ENCODE measurements around the gene EIF1AD. TPM values are rescaled to one million over a fixed set of nuclear protein-coding genes. Genes with fewer than 3 reads are reported as not detected.

The EIF1AD gene
- total RNA-seq, 1 experiment from 2014 or later, result 55.2 TPM

DNA sequence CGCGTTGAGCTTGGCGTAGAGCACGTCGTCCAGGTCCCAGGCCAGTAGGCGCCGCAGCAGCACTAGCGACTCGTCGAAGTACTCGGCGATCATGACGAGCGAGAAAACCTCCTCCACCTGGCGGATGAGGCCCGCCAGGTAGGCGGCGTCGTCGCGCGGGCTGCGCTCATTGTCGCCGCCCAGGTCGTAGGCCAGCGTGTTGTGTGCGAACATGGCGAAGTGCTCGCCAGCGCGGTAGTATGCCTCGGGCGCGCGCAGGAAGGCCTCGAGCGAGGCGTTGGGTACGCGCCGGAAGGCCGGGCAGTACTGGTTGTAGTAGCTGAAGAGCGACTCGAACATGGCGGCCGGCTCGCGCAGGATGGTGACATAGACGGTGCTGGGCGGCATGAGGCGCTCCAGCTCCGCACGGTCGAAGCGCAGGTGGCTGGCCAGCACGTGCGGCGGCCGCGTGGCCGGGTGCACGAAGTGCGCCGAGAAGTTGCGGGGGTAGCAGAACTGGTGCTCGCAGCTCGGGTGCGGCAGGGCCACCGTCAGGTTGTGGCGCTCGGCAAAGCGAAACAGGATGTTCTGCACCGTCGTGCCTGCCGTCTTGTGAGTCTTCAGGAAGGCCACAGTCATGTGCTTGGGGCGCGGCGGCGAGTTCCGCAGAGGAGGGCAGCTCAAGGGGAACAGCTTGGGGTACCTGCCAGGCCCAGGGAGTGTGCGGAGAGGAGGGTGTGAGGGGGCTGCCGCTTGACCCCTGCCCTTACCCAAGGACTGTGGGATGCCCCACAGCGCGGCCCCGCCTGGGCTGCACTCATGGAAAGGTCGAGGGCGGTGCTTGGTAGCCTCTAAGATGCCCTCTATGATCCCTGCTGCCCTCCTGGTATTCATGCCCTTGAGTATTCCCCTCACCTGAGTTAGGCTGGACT, 41.3 kb upstream of the EIF1AD start:
- no peaks in the 10 kb centered on the region for H3K27me3 ChIP-seq (ENCODE audit: insufficient read depth, low read depth)
- H3K9me2 ChIP-seq (ENCODE audit: insufficient read depth), result no peaks in the 10 kb centered on the region
- TF ChIP-seq EZH2 (IDR thresholded peaks at IDR 0.05; ENCODE audit: low read depth), result no peak
- TF ChIP-seq, protein P1, sequence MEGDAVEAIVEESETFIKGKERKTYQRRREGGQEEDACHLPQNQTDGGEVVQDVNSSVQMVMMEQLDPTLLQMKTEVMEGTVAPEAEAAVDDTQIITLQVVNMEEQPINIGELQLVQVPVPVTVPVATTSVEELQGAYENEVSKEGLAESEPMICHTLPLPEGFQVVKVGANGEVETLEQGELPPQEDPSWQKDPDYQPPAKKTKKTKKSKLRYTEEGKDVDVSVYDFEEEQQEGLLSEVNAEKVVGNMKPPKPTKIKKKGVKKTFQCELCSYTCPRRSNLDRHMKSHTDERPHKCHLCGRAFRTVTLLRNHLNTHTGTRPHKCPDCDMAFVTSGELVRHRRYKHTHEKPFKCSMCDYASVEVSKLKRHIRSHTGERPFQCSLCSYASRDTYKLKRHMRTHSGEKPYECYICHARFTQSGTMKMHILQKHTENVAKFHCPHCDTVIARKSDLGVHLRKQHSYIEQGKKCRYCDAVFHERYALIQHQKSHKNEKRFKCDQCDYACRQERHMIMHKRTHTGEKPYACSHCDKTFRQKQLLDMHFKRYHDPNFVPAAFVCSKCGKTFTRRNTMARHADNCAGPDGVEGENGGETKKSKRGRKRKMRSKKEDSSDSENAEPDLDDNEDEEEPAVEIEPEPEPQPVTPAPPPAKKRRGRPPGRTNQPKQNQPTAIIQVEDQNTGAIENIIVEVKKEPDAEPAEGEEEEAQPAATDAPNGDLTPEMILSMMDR (conservative IDR thresholded peaks at IDR 0.05), result no peak
- H2AFZ ChIP-seq, result no peak overlapping the region
- CTCF ChIA-PET, result interaction anchor here (0.6 to 1.7 kb wide), 2 partner anchors 12 to 21 kb away, joined by 4 to 6 read pairs; no protein-coding TSS in a partner anchor
- H4K20me1 ChIP-seq (ENCODE audit: insufficient read depth), result no peaks in the 10 kb centered on the region
- H3K4me3 ChIP-seq, result no peak overlapping the region
- intact Hi-C loops (cut with micrococcal nuclease; ENCODE audit: unreplicated experiment), result no loop called here
- H3K9me3 ChIP-seq (ENCODE audit: insufficient read depth, low read depth), result no peaks in the 10 kb centered on the region
- BruUV-seq (replicated peaks), result no TSS peak
- H3K79me2 ChIP-seq (ENCODE audit: low read depth), result no peaks in the 10 kb centered on the region
- POLR2A ChIA-PET (ENCODE audit: unreplicated experiment), result interaction anchor here (0.7 kb wide), 1 partner anchor 318 kb away, joined by 3 read pairs; no protein-coding TSS in a partner anchor
- no peak overlapping the region for H3K27ac ChIP-seq
- H3K36me3 ChIP-seq (ENCODE audit: low read depth), result no peaks in the 10 kb centered on the region
- H3K4me2 ChIP-seq, result no peak overlapping the region
- H3F3A ChIP-seq (ENCODE audit: insufficient read depth, low read depth), result peaks cover 11% of the 10 kb centered on the region
- no peaks in the 10 kb centered on the region for H3K4me1 ChIP-seq (replicated peaks; ENCODE audit: insufficient read depth)
- DNase-seq, result no peak

DNA sequence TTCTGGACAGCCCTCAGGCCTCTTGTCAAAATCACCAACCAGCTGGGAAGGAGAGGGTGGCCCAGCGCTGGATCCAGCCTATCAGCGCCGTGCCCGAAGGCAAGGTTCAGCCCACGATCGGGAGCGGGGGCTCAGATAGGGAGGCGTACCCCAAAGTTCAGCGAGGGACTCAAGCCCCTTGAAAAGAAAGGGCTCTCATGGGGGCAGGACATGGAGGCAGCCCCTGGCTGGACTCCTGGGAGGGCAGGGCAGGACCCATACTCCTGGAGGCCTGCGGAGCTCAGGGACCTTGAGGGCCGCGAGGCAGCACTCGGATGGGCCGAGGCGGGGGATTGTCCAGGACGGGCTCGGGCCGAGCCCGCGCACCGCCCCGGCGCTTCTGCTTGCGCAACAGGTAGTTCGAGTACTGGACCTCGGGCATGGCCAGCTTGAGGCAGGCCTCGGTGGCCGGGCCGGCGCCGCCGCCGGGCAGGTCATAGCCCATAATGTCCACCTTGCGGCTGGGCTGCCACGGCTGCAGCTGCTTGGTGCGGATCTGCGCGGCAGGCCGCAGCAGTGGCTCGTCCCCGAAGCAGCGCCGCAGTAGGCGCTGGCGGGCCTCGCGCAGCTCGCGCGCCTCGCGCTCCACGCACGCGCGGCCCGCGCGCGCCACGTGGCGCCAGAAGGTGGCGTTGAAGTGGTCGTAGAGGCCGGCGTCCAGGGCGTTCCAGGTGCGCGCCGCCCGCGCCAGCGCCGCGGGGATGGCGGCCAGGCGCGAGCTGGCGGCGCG, 40.5 kb upstream of the EIF1AD start:
- no peak for TF ChIP-seq EZH2 (IDR thresholded peaks at IDR 0.05; ENCODE audit: low read depth)
- TF ChIP-seq, protein P1 (conservative IDR thresholded peaks at IDR 0.05), result no peak
- H3F3A ChIP-seq (ENCODE audit: insufficient read depth, low read depth), result peaks cover 11% of the 10 kb centered on the region
- H4K20me1 ChIP-seq (ENCODE audit: insufficient read depth), result no peaks in the 10 kb centered on the region
- no peaks in the 10 kb centered on the region for H3K27me3 ChIP-seq (ENCODE audit: insufficient read depth, low read depth)
- no TSS peak for BruUV-seq (replicated peaks)
- no peaks in the 10 kb centered on the region for H3K4me1 ChIP-seq (replicated peaks; ENCODE audit: insufficient read depth)
- H2AFZ ChIP-seq, result no peak overlapping the region
- POLR2A ChIA-PET (ENCODE audit: unreplicated experiment), result no interaction called here
- H3K4me3 ChIP-seq, result no peak overlapping the region
- H3K36me3 ChIP-seq (ENCODE audit: low read depth), result no peaks in the 10 kb centered on the region
- no peaks in the 10 kb centered on the region for H3K79me2 ChIP-seq (ENCODE audit: low read depth)
- H3K9me2 ChIP-seq (ENCODE audit: insufficient read depth), result no peaks in the 10 kb centered on the region
- intact Hi-C loops (cut with micrococcal nuclease; ENCODE audit: unreplicated experiment), result no loop called here
- CTCF ChIA-PET, result no interaction called here
- H3K4me2 ChIP-seq, result no peak overlapping the region
- no peak for DNase-seq
- H3K9me3 ChIP-seq (ENCODE audit: insufficient read depth, low read depth), result no peaks in the 10 kb centered on the region
- no peak overlapping the region for H3K27ac ChIP-seq

DNA sequence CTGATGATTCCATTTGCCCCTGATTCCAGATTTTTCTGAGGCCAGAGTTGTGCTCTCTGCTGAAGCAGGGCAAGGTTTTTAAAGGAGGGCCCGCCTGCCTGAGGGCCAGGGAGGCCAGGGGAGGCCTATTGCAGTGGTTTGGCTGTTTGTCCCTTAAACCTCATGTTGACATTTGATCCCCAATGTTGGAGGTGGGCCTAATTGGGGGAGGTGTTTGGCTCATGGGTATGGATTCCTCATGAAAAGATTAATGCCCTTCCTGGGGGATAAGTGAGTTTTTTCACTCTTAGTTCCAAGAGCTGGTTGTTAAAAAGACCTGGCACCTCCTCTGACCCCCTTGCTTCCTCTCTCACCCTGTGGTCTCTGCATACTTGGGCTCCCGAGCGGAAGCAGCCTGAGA, 37.8 kb upstream of the EIF1AD start:
- Histone ChIP-seq H4K20me1 (ENCODE audit: insufficient read depth) (no peaks in the 10 kb centered on the region), H3K27me3 (ENCODE audit: insufficient read depth, low read depth) (no peaks in the 10 kb centered on the region), H3K4me3 (no peak overlapping the region), H3F3A (ENCODE audit: insufficient read depth, low read depth) (peaks cover 9% of the 10 kb centered on the region), H3K27ac (no peak overlapping the region), H2AFZ (no peak overlapping the region), H3K9me3 (ENCODE audit: insufficient read depth, low read depth) (no peaks in the 10 kb centered on the region), H3K4me2 (no peak overlapping the region), H3K4me1 (replicated peaks; ENCODE audit: insufficient read depth) (no peaks in the 10 kb centered on the region), H3K9me2 (ENCODE audit: insufficient read depth) (no peaks in the 10 kb centered on the region), H3K79me2 (ENCODE audit: low read depth) (no peaks in the 10 kb centered on the region), H3K36me3 (ENCODE audit: low read depth) (no peaks in the 10 kb centered on the region)
- no peak for DNase-seq
- CTCF ChIA-PET, result no interaction called here
- POLR2A ChIA-PET (ENCODE audit: unreplicated experiment), result no interaction called here
- no TSS peak for BruUV-seq (replicated peaks)
- intact Hi-C loops (cut with micrococcal nuclease; ENCODE audit: unreplicated experiment), result no loop called here
- no peak for TF ChIP-seq EZH2 (IDR thresholded peaks at IDR 0.05; ENCODE audit: low read depth)
- TF ChIP-seq, protein P1 (conservative IDR thresholded peaks at IDR 0.05), result no peak

Data from PC-9 (cell line).